GM20000 (cell line): ENCODE results near the gene CADPS.

ENCODE experiments used
- DNase-seq: peaks from one replicate; pipeline ENCODE4 v3.0.0; 2012; ENCODE audit warnings: low spot score
- TF ChIP-seq, protein P1 (sequence below): IDR thresholded peaks from 2 replicates; pipeline ENCODE4 v1.5.1; 2012; ENCODE audit warnings: mild to moderate bottlenecking, control low read depth; ENCODE audit errors: extremely low read depth, missing control alignments

CADPS gene

GRCh38 chr3:62521464-62522105 lies 353.6 kb downstream of the CADPS start:
- no peak for DNase-seq
- TF ChIP-seq, protein P1, sequence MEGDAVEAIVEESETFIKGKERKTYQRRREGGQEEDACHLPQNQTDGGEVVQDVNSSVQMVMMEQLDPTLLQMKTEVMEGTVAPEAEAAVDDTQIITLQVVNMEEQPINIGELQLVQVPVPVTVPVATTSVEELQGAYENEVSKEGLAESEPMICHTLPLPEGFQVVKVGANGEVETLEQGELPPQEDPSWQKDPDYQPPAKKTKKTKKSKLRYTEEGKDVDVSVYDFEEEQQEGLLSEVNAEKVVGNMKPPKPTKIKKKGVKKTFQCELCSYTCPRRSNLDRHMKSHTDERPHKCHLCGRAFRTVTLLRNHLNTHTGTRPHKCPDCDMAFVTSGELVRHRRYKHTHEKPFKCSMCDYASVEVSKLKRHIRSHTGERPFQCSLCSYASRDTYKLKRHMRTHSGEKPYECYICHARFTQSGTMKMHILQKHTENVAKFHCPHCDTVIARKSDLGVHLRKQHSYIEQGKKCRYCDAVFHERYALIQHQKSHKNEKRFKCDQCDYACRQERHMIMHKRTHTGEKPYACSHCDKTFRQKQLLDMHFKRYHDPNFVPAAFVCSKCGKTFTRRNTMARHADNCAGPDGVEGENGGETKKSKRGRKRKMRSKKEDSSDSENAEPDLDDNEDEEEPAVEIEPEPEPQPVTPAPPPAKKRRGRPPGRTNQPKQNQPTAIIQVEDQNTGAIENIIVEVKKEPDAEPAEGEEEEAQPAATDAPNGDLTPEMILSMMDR = no peak

DNA sequence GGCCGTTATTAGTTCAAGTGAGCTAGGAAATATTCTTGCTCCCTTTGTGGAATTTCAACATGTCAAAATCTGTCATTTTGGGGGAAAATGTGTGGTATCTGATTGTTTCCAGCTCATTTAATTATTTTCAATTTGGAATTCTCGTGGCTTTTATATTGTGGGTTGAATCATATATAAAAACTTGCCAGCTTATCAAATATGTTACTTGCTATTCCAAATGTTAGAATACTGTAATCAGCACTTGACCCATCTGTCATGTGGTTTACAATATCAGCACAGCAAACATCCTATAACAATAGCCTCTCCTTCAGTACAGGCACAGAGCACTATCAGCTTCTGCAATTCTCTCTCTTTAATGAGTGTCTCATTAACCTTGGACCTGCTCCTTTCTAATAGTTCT lies 371.7 kb downstream of the CADPS start:
- TF ChIP-seq, protein P1 = no peak
- DNase-seq = no peak

- DNase-seq = no peak
- TF ChIP-seq, protein P1 = no peak
Measured at GRCh38 chr3:62502315-62503300, 372.6 kb downstream of the CADPS start.

DNA sequence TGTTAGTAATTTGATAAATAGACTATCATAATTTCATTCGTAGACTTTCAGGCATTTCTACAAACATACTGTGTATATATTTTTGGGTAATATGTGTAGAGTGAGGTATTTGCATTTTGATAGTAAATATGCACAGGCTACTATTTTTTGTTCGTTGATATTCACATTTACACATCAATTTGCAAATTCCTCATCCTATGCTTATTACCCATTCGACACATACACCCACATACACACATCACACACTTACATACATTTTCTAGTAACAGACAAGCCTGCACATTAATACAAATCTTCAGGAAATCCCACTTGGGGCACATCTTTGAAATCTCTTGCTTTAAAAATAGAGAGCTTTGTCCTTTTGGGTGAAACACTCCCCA lies 373.9 kb downstream of the CADPS start:
- DNase-seq = no peak
- TF ChIP-seq, protein P1 = no peak

DNA sequence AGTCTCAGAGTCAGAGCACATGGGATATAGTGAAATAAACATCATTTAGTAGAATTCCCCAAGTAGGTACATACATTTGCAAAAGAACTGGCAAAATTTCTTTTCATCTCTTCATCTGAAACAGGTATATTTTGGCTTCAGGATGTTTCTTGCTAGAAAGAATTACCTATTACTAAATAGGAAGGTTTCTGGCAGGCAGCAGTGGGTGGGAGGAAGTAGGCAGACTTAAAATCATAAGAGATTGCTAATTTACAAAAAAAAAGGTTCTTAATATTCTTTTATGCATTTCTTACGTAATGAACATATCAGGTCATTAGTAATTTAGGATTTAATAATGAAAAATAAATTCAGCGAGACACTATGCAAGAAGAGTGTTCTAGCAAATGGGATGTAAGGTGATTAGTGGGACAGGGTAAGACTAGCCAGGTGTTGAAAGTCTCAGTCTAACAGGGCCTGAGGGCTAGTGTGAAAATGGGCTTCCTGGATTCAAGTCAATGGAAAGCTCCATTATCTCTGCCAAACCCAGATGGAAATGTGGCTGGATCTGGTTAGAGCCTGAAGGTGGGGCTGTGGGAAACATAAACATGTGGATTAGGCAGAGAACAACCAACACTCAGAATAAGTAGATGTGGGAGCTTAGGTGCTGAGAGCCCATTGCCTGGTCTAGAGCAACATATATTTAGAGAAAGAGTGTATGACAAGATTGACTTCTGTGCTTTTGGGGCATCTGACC lies 374.5 kb downstream of the CADPS start:
- TF ChIP-seq, protein P1 = no peak
- no peak for DNase-seq

- DNase-seq = no peak
- TF ChIP-seq, protein P1 = no peak
Measured at GRCh38 chr3:62497156-62497555, 378.1 kb downstream of the CADPS start.
